Activated gamma-delta T cell treated with Interleukin-2 at 50 U/mL for 16 hours (primary cell): Measurements from ENCODE around the gene TMOD2.

Experiments used
- DNase-seq: peaks from one replicate; pipeline ENCODE4 v3.0.0-alpha.2; 2020

The TMOD2 gene

DNA sequence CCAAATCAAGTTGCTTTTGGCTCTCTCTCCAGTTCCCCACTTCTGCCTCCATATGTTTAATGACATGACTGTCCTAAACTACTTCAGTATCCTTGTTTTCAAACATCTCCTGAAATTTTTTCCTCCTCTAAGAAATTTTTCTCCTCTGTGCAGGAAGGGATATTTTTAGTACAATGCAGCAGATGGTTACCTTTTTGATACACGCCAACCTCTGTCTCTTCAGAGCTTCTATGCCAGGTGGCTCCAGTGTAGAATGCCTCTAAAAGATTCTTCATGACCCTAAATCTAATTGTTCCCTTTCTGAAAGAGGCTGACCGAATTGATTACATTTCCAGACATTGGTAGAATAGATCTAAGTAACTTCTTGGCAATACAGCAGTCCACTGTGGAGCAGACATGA, 111.7 kb downstream of the TMOD2 start:
- no peak for DNase-seq

DNA sequence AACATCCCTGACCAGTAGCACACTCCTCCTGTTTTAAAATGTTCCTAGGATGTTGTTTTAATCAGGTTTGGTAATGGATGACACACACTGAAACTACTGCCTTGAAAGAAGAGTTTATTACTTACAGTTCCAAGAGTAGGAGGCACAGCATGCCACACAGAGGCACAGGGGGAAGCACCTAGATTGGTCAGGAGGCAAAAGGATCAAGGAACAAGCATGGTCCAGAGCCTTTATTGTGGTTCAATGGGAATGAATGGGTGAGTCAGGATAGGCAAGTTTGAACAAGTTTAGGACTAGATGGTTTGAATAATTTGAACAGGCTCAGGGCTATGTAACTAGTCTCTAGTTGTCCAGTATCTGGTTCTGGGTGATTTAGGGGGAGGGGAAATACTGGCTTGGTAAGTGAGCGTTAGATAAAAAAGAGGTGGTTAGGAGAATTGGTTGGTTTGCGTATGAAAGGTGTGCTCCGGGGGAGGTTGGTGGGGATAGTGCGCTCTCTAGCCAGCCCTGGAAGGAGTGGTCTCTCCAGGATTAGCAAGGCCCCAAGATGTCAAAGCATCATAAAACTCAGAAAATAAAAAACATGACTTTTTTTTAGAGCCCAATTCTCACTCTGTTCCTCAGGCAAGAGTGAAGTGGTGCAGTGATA, 113.1 kb downstream of the TMOD2 start:
- no peak for DNase-seq

DNA sequence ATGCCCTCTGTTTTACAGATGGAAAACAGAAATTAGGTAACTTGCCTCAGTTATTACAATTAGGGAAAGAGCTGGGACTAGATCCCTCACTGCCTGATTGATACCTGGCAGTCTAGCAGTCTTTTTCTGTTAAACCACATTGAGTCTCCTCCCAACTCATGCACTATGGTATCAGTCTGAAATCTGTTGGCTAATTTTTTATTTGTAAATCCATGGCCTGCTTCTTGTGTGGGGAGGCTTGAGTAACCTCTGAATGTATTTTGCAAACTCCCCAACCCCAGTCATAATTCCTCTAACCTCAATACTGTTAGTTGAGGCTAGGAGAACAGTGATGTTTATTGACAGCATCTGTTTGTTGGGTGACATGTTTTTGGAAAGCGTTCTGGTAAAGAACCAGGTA, 113.9 kb downstream of the TMOD2 start:
- no peak for DNase-seq
